Smooth muscle cell of the brain vasculature (primary cell): ENCODE measurements around the gene CTNNA1.
A peak's percentile ranks its signal among the peaks of the same experiment; 100 is the strongest.

Experiments used
- DNase-seq: peaks from one replicate; pipeline ENCODE4 v3.0.0-alpha.2; 2012; ENCODE audit warnings: low read depth, low spot score

CTNNA1 gene

GRCh38 chr5:138948471-138949222 is 195.4 kb downstream of the CTNNA1 start:
- DNase-seq, result peak; percentile 60

GRCh38 chr5:138949223-138949574 is 196.0 kb downstream of the CTNNA1 start:
- DNase-seq, result no peak

- no peak for DNase-seq
Measured at GRCh38 chr5:138949988-138950387, 196.8 kb downstream of the CTNNA1 start.

GRCh38 chr5:138950421-138951031 is 197.3 kb downstream of the CTNNA1 start:
- DNase-seq, result no peak

- no peak for DNase-seq
Measured at GRCh38 chr5:138951091-138951985, 198.1 kb downstream of the CTNNA1 start.

- no peak for DNase-seq
Measured at GRCh38 chr5:138951986-138952735, 198.9 kb downstream of the CTNNA1 start.

- DNase-seq, result no peak
Measured at GRCh38 chr5:138952962-138953361, 199.7 kb downstream of the CTNNA1 start.

GRCh38 chr5:138953387-138954256 is 200.4 kb downstream of the CTNNA1 start:
- no peak for DNase-seq

GRCh38 chr5:138954257-138955012 is 201.2 kb downstream of the CTNNA1 start:
- DNase-seq, result no peak

- DNase-seq, result no peak
Measured at GRCh38 chr5:138955013-138955660, 201.9 kb downstream of the CTNNA1 start.

- DNase-seq, result no peak
Measured at GRCh38 chr5:138955671-138956295, 202.6 kb downstream of the CTNNA1 start.

- DNase-seq, result no peak
Measured at GRCh38 chr5:138956801-138957200, 203.6 kb downstream of the CTNNA1 start.

- no peak for DNase-seq
Measured at GRCh38 chr5:138960145-138960692, 207.0 kb downstream of the CTNNA1 start.

GRCh38 chr5:138961221-138961620 is 208.0 kb downstream of the CTNNA1 start:
- DNase-seq, result no peak

- no peak for DNase-seq
Measured at GRCh38 chr5:138961729-138962128, 208.5 kb downstream of the CTNNA1 start.

GRCh38 chr5:138962614-138963370 is 209.6 kb downstream of the CTNNA1 start:
- DNase-seq, result no peak

GRCh38 chr5:138963763-138964371 is 210.6 kb downstream of the CTNNA1 start:
- no peak for DNase-seq
